Thoracic aorta (tissue), 2 donors: ENCODE measurements around the gene CISTR. TPM values are rescaled to one million over a fixed set of nuclear protein-coding genes. Genes with fewer than 3 reads are reported as not detected.

ENCODE experiments used
- ATAC-seq: fragments of 150-250 bp; one replicate; pipeline ENCODE4 v1.8.0; 2017; ENCODE audit warnings: low read depth; ENCODE audit not compliant: insufficient number of reproducible peaks, low FRiP score
- DNase-seq: peaks from one replicate; pipeline ENCODE4 v3.0.0-alpha.2; 2020; ENCODE audit warnings: low spot score
- H3K27ac ChIP-seq, 2 donors: fragments of 200-600 bp; sonication (generic); 1 replicate in 1 of 2; 2 replicates in 1 of 2; pipeline ENCODE4 v1.5.1; 2016; ENCODE audit warnings: mild to moderate bottlenecking in 2 of 2, moderate library complexity in 2 of 2
- H3K27me3 ChIP-seq: fragments of 200-600 bp; sonication (generic); replicated peaks from 2 replicates; pipeline ENCODE4 v1.6.0; 2016; ENCODE audit warnings: mild to moderate bottlenecking; ENCODE audit not compliant: insufficient read depth
- H3K36me3 ChIP-seq: fragments of 200-600 bp; sonication (generic); one replicate; pipeline ENCODE4 v1.5.1; 2016
- H3K4me1 ChIP-seq, 2 donors: fragments of 200-600 bp; sonication (generic); 1 replicate in 1 of 2; 2 replicates in 1 of 2; pipeline versions ENCODE4 v1.5.1 to v1.6.0; 2016; ENCODE audit warnings: low read depth in 2 of 2, mild to moderate bottlenecking in 1 of 2; ENCODE audit not compliant: control insufficient read depth in 1 of 2
- H3K4me3 ChIP-seq: fragments of 200-600 bp; sonication (generic); 2 replicates; pipeline ENCODE4 v1.5.1; 2016; ENCODE audit warnings: mild to moderate bottlenecking
- H3K9me3 ChIP-seq: fragments of 200-600 bp; sonication (generic); 2 replicates; pipeline ENCODE4 v1.5.1; 2016
- total RNA-seq, 2 donors: library from RNA; depleted of rRNA; stranded (reverse); fragments of >200 nt; gene quantifications; one replicate each; pipeline versions ENCODE4 v1.1.0 to v1.2.3, GENCODE V29; 2016
- TF ChIP-seq, protein P1 (sequence below): fragments of 200-600 bp; sonication (generic); IDR thresholded peaks from one replicate; pipeline ENCODE4 v1.5.1; 2019; ENCODE audit warnings: antibody characterized with exemption

CISTR gene
- total RNA-seq, 2 donors from 2014 or later, result not detected

DNA sequence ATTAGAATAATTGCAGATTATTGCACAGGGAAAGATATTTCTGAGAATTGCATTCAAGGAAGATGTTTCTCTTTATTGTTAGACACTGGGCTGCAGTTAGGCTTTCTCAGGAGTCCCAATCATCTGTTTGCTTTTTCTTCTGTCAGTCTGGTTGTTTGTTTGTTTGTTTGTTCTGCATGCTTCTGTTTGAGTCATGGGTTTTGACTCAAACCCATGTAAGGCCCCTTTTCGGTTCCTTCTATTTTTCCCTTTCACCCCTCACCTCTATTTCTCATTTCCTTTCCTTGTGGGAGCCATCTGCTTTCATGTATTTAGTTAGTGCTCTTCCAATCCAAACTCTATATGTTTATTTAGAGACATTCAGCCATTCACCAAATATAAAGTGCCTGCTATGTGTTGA, 25.1 kb upstream of the CISTR start:
- TF ChIP-seq, protein P1, sequence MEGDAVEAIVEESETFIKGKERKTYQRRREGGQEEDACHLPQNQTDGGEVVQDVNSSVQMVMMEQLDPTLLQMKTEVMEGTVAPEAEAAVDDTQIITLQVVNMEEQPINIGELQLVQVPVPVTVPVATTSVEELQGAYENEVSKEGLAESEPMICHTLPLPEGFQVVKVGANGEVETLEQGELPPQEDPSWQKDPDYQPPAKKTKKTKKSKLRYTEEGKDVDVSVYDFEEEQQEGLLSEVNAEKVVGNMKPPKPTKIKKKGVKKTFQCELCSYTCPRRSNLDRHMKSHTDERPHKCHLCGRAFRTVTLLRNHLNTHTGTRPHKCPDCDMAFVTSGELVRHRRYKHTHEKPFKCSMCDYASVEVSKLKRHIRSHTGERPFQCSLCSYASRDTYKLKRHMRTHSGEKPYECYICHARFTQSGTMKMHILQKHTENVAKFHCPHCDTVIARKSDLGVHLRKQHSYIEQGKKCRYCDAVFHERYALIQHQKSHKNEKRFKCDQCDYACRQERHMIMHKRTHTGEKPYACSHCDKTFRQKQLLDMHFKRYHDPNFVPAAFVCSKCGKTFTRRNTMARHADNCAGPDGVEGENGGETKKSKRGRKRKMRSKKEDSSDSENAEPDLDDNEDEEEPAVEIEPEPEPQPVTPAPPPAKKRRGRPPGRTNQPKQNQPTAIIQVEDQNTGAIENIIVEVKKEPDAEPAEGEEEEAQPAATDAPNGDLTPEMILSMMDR, result no peak
- H3K36me3 ChIP-seq, result no peaks in the 10 kb centered on the region
- H3K27me3 ChIP-seq, result no peaks in the 10 kb centered on the region
- no peak overlapping the region for H3K4me3 ChIP-seq
- DNase-seq (no peak), ATAC-seq (no peak)
- no peaks in the 10 kb centered on the region for H3K9me3 ChIP-seq
- H3K4me1 ChIP-seq, result peaks cover 0 to 11% of the 10 kb centered on the region in 2 donors
- H3K27ac ChIP-seq, result no peak overlapping the region

- TF ChIP-seq, protein P1, result no peak
- H3K9me3 ChIP-seq, result no peaks in the 10 kb centered on the region
- H3K4me1 ChIP-seq, result peaks cover 0 to 11% of the 10 kb centered on the region in 2 donors
- ATAC-seq (no peak), DNase-seq (no peak)
- no peaks in the 10 kb centered on the region for H3K36me3 ChIP-seq
- no peaks in the 10 kb centered on the region for H3K27me3 ChIP-seq
- H3K27ac ChIP-seq, result peak overlapping the region in 1 of 2 donors; percentile 45
- H3K4me3 ChIP-seq, result no peak overlapping the region
Measured at GRCh38 chr12:53775478-53776145, 23.8 kb upstream of the CISTR start.

DNA sequence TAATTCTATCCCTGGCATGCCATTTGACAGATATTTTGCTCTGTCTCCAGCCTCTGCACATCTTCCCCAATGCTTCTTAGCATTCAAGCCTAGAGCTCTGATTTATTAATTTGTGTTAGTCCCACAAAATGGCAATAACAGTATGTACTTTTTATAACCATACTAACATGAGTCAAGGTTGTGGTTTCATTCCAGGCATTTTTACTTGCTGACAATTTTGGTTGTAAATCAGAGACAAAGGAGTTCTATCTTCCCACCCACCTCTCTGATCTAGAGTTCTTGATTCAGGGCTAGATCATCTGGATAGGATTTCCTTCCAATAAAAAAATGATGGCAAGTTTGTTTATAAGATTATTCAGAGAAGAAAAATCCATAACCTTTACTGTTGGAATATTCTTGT, 18.5 kb upstream of the CISTR start:
- no peak for DNase-seq
- no peaks in the 10 kb centered on the region for H3K36me3 ChIP-seq
- peaks cover 0 to under 1% of the 10 kb centered on the region in 2 donors for H3K4me1 ChIP-seq
- no peak overlapping the region for H3K4me3 ChIP-seq
- TF ChIP-seq, protein P1, result no peak
- no peak overlapping the region for H3K27ac ChIP-seq
- ATAC-seq, result no peak
- H3K27me3 ChIP-seq, result no peaks in the 10 kb centered on the region
- H3K9me3 ChIP-seq, result no peaks in the 10 kb centered on the region

DNA sequence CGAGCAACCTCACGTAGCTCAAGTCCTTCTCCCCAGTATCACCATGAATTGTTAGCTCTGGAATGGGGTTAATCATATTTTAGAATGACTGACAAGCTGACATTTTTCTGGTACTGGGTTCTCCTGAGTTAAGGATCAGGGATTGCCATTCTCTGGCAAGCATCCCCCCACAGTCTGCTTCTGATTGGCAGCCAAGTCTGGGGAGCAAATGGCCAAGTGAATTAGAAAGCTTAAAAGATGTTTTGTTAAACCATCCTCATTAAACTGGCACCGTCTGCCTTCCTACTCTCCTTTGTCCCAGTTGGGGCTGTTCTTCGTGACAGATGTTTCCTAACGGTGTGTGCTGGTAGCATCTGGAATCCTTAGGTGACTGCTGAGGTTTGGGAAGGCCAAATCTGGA, 17.2 kb upstream of the CISTR start:
- no peaks in the 10 kb centered on the region for H3K27me3 ChIP-seq
- DNase-seq (no peak), ATAC-seq (no peak)
- no peaks in the 10 kb centered on the region for H3K36me3 ChIP-seq
- no peaks in the 10 kb centered on the region for H3K9me3 ChIP-seq
- H3K27ac ChIP-seq, result no peak overlapping the region
- H3K4me3 ChIP-seq, result no peak overlapping the region
- no peaks in the 10 kb centered on the region for H3K4me1 ChIP-seq
- TF ChIP-seq, protein P1, result no peak

DNA sequence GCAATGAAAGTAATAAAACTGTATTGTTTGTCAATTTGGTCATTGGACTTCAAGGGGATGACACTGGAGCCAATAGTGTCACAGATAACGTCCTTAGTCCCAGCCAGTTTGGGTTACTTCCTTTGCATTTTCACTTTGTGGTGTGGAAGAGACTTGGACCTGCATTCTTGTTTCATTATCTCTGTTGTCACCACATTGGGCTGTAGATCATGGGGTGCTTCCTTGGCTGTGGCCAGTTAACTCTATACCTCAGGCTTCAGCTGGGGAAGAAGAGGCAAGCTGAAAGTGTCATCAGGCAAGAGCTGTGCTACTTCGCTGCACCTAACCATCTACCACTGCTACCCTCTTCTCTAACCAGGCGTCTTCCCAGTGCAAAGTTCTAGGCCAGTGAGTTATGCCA, 15.1 kb upstream of the CISTR start:
- ATAC-seq, result no peak
- no peak for DNase-seq
- Histone ChIP-seq H3K4me3 (no peak overlapping the region), H3K36me3 (no peaks in the 10 kb centered on the region), H3K9me3 (no peaks in the 10 kb centered on the region), H3K27ac (no peak overlapping the region), H3K4me1 (no peaks in the 10 kb centered on the region), H3K27me3 (no peaks in the 10 kb centered on the region)
- TF ChIP-seq, protein P1, result no peak
